ENCODE data around the gene DNMT1.

DNMT1 gene

GRCh38 chr19:10227026-10227971, 32.5 kb upstream of the DNMT1 start:
- H3K4me3 Mint-ChIP-seq = no peak overlapping the region
- peaks cover 3% of the 10 kb centered on the region for H3K36me3 Mint-ChIP-seq
- DNase-seq (ENCODE audit: low spot score in 2 of 2) (no peak), ATAC-seq (ENCODE audit: low read depth) (no peak)
- H3K27me3 Mint-ChIP-seq = peaks cover 3% of the 10 kb centered on the region
- H3K4me1 Mint-ChIP-seq = peaks cover 10% of the 10 kb centered on the region
- H3K9me3 Mint-ChIP-seq = no peaks in the 10 kb centered on the region
- no peak overlapping the region for H3K27ac Mint-ChIP-seq

GRCh38 chr19:10226376-10227025, 31.7 kb upstream of the DNMT1 start:
- ATAC-seq (ENCODE audit: low read depth) = no peak
- Mint-ChIP-seq H3K27ac (no peak overlapping the region), H3K4me3 (no peak overlapping the region), H3K9me3 (no peaks in the 10 kb centered on the region), H3K27me3 (no peaks in the 10 kb centered on the region), H3K4me1 (peaks cover 7% of the 10 kb centered on the region), H3K36me3 (peaks cover 3% of the 10 kb centered on the region)
- no peak for DNase-seq (ENCODE audit: low spot score in 2 of 2)

- no peak for ATAC-seq (ENCODE audit: low read depth)
- DNase-seq (ENCODE audit: low spot score in 2 of 2) = no peak
- Mint-ChIP-seq H3K36me3 (peaks cover 3% of the 10 kb centered on the region), H3K27ac (no peak overlapping the region), H3K4me3 (no peak overlapping the region), H3K9me3 (no peaks in the 10 kb centered on the region), H3K27me3 (no peaks in the 10 kb centered on the region), H3K4me1 (peaks cover 7% of the 10 kb centered on the region)
Measured at GRCh38 chr19:10226021-10226375, 31.2 kb upstream of the DNMT1 start.

- H3K36me3 Mint-ChIP-seq = peaks cover 3% of the 10 kb centered on the region
- no peak overlapping the region for H3K27ac Mint-ChIP-seq
- no peaks in the 10 kb centered on the region for H3K27me3 Mint-ChIP-seq
- no peaks in the 10 kb centered on the region for H3K9me3 Mint-ChIP-seq
- H3K4me1 Mint-ChIP-seq = peaks cover 3% of the 10 kb centered on the region
- H3K4me3 Mint-ChIP-seq = no peak overlapping the region
- DNase-seq (ENCODE audit: low spot score in 2 of 2) (no peak), ATAC-seq (ENCODE audit: low read depth) (no peak)
Measured at GRCh38 chr19:10224337-10224736, 29.6 kb upstream of the DNMT1 start.

- Mint-ChIP-seq H3K36me3 (peaks cover 3% of the 10 kb centered on the region), H3K4me3 (no peak overlapping the region), H3K9me3 (no peaks in the 10 kb centered on the region), H3K27ac (no peak overlapping the region), H3K4me1 (peaks cover 3% of the 10 kb centered on the region), H3K27me3 (no peaks in the 10 kb centered on the region)
- ATAC-seq (ENCODE audit: low read depth) = no peak
- no peak for DNase-seq (ENCODE audit: low spot score in 2 of 2)
Measured at GRCh38 chr19:10223488-10224213, 28.9 kb upstream of the DNMT1 start.

- no peaks in the 10 kb centered on the region for H3K27me3 Mint-ChIP-seq
- DNase-seq (ENCODE audit: low spot score in 2 of 2) (no peak), ATAC-seq (ENCODE audit: low read depth) (no peak)
- no peaks in the 10 kb centered on the region for H3K9me3 Mint-ChIP-seq
- H3K27ac Mint-ChIP-seq = no peak overlapping the region
- peaks cover 3% of the 10 kb centered on the region for H3K36me3 Mint-ChIP-seq
- no peak overlapping the region for H3K4me3 Mint-ChIP-seq
- H3K4me1 Mint-ChIP-seq = peaks cover 3% of the 10 kb centered on the region
Measured at GRCh38 chr19:10222201-10222890, 27.6 kb upstream of the DNMT1 start.

- H3K27me3 Mint-ChIP-seq = no peaks in the 10 kb centered on the region
- DNase-seq (ENCODE audit: low spot score in 2 of 2) (no peak), ATAC-seq (ENCODE audit: low read depth) (no peak)
- H3K36me3 Mint-ChIP-seq = peaks cover 3% of the 10 kb centered on the region
- no peak overlapping the region for H3K4me3 Mint-ChIP-seq
- H3K4me1 Mint-ChIP-seq = peaks cover 3% of the 10 kb centered on the region
- no peaks in the 10 kb centered on the region for H3K9me3 Mint-ChIP-seq
- H3K27ac Mint-ChIP-seq = no peak overlapping the region
Measured at GRCh38 chr19:10220695-10221094, 25.9 kb upstream of the DNMT1 start.

- peak in 1 of 2 donors; percentile 32 for DNase-seq (ENCODE audit: low spot score in 2 of 2)
- peak; percentile 82 for ATAC-seq (ENCODE audit: low read depth)
- no peaks in the 10 kb centered on the region for H3K27me3 Mint-ChIP-seq
- no peak overlapping the region for H3K4me3 Mint-ChIP-seq
- H3K9me3 Mint-ChIP-seq = no peaks in the 10 kb centered on the region
- H3K4me1 Mint-ChIP-seq = peaks cover 3% of the 10 kb centered on the region
- peaks cover 3% of the 10 kb centered on the region for H3K36me3 Mint-ChIP-seq
- no peak overlapping the region for H3K27ac Mint-ChIP-seq
Measured at GRCh38 chr19:10219678-10220077, 24.9 kb upstream of the DNMT1 start.

- Mint-ChIP-seq H3K27me3 (no peaks in the 10 kb centered on the region), H3K4me3 (no peak overlapping the region), H3K9me3 (no peaks in the 10 kb centered on the region), H3K27ac (no peak overlapping the region), H3K4me1 (peaks cover 3% of the 10 kb centered on the region), H3K36me3 (no peaks in the 10 kb centered on the region)
- DNase-seq (ENCODE audit: low spot score in 2 of 2) = no peak
- no peak for ATAC-seq (ENCODE audit: low read depth)
Measured at GRCh38 chr19:10217085-10217484, 22.3 kb upstream of the DNMT1 start.

GRCh38 chr19:10214784-10215183, 20.0 kb upstream of the DNMT1 start:
- Mint-ChIP-seq H3K36me3 (no peaks in the 10 kb centered on the region), H3K27ac (no peak overlapping the region), H3K4me3 (no peak overlapping the region), H3K27me3 (no peaks in the 10 kb centered on the region), H3K9me3 (no peaks in the 10 kb centered on the region), H3K4me1 (peaks cover 3% of the 10 kb centered on the region)
- DNase-seq (ENCODE audit: low spot score in 2 of 2) (no peak), ATAC-seq (ENCODE audit: low read depth) (no peak)

GRCh38 chr19:10211691-10212090, 16.9 kb upstream of the DNMT1 start:
- Mint-ChIP-seq H3K9me3 (no peaks in the 10 kb centered on the region), H3K4me1 (no peaks in the 10 kb centered on the region), H3K27me3 (no peaks in the 10 kb centered on the region), H3K27ac (no peak overlapping the region), H3K36me3 (no peaks in the 10 kb centered on the region), H3K4me3 (no peak overlapping the region)
- DNase-seq (ENCODE audit: low spot score in 2 of 2) = no peak
- ATAC-seq (ENCODE audit: low read depth) = no peak

- no peak overlapping the region for H3K27ac Mint-ChIP-seq
- H3K4me3 Mint-ChIP-seq = no peak overlapping the region
- ATAC-seq (ENCODE audit: low read depth) = no peak
- no peaks in the 10 kb centered on the region for H3K9me3 Mint-ChIP-seq
- H3K27me3 Mint-ChIP-seq = no peaks in the 10 kb centered on the region
- no peaks in the 10 kb centered on the region for H3K36me3 Mint-ChIP-seq
- H3K4me1 Mint-ChIP-seq = no peaks in the 10 kb centered on the region
- no peak for DNase-seq (ENCODE audit: low spot score in 2 of 2)
Measured at GRCh38 chr19:10211061-10211460, 16.3 kb upstream of the DNMT1 start.

- no peak for ATAC-seq (ENCODE audit: low read depth)
- H3K4me3 Mint-ChIP-seq = no peak overlapping the region
- peaks cover 3% of the 10 kb centered on the region for H3K36me3 Mint-ChIP-seq
- peaks cover 4% of the 10 kb centered on the region for H3K4me1 Mint-ChIP-seq
- DNase-seq (ENCODE audit: low spot score in 2 of 2) = no peak
- H3K27ac Mint-ChIP-seq = no peak overlapping the region
- H3K27me3 Mint-ChIP-seq = no peaks in the 10 kb centered on the region
- H3K9me3 Mint-ChIP-seq = no peaks in the 10 kb centered on the region
Measured at GRCh38 chr19:10209315-10209714, 14.6 kb upstream of the DNMT1 start.

- Mint-ChIP-seq H3K9me3 (no peaks in the 10 kb centered on the region), H3K27ac (no peak overlapping the region), H3K4me1 (peaks cover 4% of the 10 kb centered on the region), H3K36me3 (peaks cover 3% of the 10 kb centered on the region), H3K4me3 (no peak overlapping the region), H3K27me3 (no peaks in the 10 kb centered on the region)
- DNase-seq (ENCODE audit: low spot score in 2 of 2) = no peak
- no peak for ATAC-seq (ENCODE audit: low read depth)
Measured at GRCh38 chr19:10207026-10207425, 12.3 kb upstream of the DNMT1 start.
